Urothelium cell line (cell line): Measurements from ENCODE around the gene RSL24D1.
"Not testable (repeated sequence)": the region's sequence is repeated elsewhere in the genome, so short reads cannot be mapped to it uniquely, and the experiment has no call there.

Source experiments
- DNase-seq: peaks from one replicate; pipeline ENCODE4 v3.0.0; 2011; ENCODE audit warnings: low spot score, mixed read lengths
- FAIRE-seq: peaks from 2 replicates; lab custom pipeline; 2011; peaks lifted over from hg19 to GRCh38; lab: Jason Lieb, UNC

The RSL24D1 gene

GRCh38 chr15:55220606-55221005 is 23.9 kb upstream of the RSL24D1 start:
- no peak for FAIRE-seq
- DNase-seq = no peak

- no peak for DNase-seq
- no peak for FAIRE-seq
These were observed 21.3 kb upstream of the RSL24D1 start for GRCh38 chr15:55218056-55218455.

GRCh38 chr15:55204464-55204863 is 7.7 kb upstream of the RSL24D1 start:
- DNase-seq = no peak
- no peak for FAIRE-seq

- FAIRE-seq (no peak), DNase-seq (no peak)
These were observed 5.5 kb upstream of the RSL24D1 start for GRCh38 chr15:55202206-55202605.

GRCh38 chr15:55198706-55199105 is 2.0 kb upstream of the RSL24D1 start:
- DNase-seq (no peak), FAIRE-seq (no peak)

GRCh38 chr15:55197719-55198118 is 978 bp upstream of the RSL24D1 start:
- DNase-seq (no peak), FAIRE-seq (no peak)

GRCh38 chr15:55197362-55197705 is 593 bp upstream of the RSL24D1 start:
- no peak for FAIRE-seq
- DNase-seq = no peak

GRCh38 chr15:55195996-55196395 is 745 bp downstream of the RSL24D1 start:
- FAIRE-seq (no peak), DNase-seq (no peak)

GRCh38 chr15:55194256-55194655 is 2.5 kb downstream of the RSL24D1 start:
- FAIRE-seq = no peak
- DNase-seq = no peak

- DNase-seq (no peak), FAIRE-seq (no peak)
These were observed 10.4 kb downstream of the RSL24D1 start for GRCh38 chr15:55186331-55186730.

GRCh38 chr15:55183679-55184078 is 13.1 kb downstream of the RSL24D1 start:
- DNase-seq = no peak
- no peak for FAIRE-seq

GRCh38 chr15:55179141-55179540 is 17.6 kb downstream of the RSL24D1 start:
- no peak for FAIRE-seq
- DNase-seq = no peak

- no peak for DNase-seq
These were observed 26.4 kb downstream of the RSL24D1 start for GRCh38 chr15:55170361-55170760.

GRCh38 chr15:55168350-55168974 is 28.3 kb downstream of the RSL24D1 start:
- DNase-seq = peak; percentile 63
- FAIRE-seq = no peak

More at GRCh38 chr15:55170361-55170760, 26.4 kb downstream of the RSL24D1 start:
- no peak for FAIRE-seq

GRCh38 chr15:55164284-55164683 is 32.5 kb downstream of the RSL24D1 start:
- FAIRE-seq = no peak

GRCh38 chr15:55151631-55152030 is 45.1 kb downstream of the RSL24D1 start:
- no peak for FAIRE-seq
- no peak for DNase-seq

More at GRCh38 chr15:55164284-55164683, 32.5 kb downstream of the RSL24D1 start:
- no peak for DNase-seq

- not testable (repeated sequence) for FAIRE-seq, DNase-seq
These were observed 53.6 kb downstream of the RSL24D1 start for GRCh38 chr15:55143132-55143531.

- FAIRE-seq = no peak
These were observed 62.8 kb downstream of the RSL24D1 start for GRCh38 chr15:55133972-55134371.

GRCh38 chr15:55132672-55133071 is 64.1 kb downstream of the RSL24D1 start:
- DNase-seq (no peak), FAIRE-seq (no peak)

More at GRCh38 chr15:55133972-55134371, 62.8 kb downstream of the RSL24D1 start:
- DNase-seq = no peak
